Caki2 (cell line): Measurements from ENCODE around the gene SNRNP48. TPM values are rescaled to one million over a fixed set of nuclear protein-coding genes. Genes with fewer than 3 reads are reported as not detected.

ENCODE experiments used
- DNase-seq: peaks from one replicate; pipeline ENCODE4 v3.0.0-alpha.2; 2015; ENCODE audit warnings: low read depth
- in situ Hi-C: cut with HindIII; loops from 2 replicates; pipeline ENCODE4 v1.10.0; 2016; ENCODE audit warnings: low sequenced_read_pairs, low pct_unique_long_range_greater_than_20kb, mixed read lengths
- total RNA-seq: library from RNA; depleted of rRNA; stranded (reverse); fragments of >200 nt; shearing (Covaris generic); gene quantifications from 2 replicates; pipeline ENCODE4 v1.2.3, GENCODE V29; 2014; ENCODE audit warnings: low replicate concordance

SNRNP48 gene
- total RNA-seq, 1 experiment from 2014 or later, result 8.6 TPM

DNA sequence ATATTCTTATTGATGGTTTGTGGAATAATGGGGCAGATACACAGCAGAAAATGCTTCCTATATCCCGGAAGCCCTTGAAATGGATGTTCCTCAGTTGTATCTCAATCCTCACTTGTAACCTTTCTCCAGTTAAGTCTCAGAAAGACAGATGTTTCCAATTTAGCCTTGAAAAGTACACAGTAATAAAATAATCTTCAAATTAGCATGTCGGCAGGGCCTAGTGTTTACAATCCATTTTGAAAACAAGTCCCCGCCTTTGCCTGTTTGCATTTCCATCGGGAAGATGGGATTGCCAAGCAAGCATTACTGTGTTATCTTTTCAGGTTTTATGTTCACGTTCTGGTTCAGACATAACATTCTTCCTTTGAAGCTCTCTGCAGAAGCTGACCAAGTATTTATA lies 41.5 kb downstream of the SNRNP48 start:
- in situ Hi-C loops, result no loop called here
- no peak for DNase-seq

DNA sequence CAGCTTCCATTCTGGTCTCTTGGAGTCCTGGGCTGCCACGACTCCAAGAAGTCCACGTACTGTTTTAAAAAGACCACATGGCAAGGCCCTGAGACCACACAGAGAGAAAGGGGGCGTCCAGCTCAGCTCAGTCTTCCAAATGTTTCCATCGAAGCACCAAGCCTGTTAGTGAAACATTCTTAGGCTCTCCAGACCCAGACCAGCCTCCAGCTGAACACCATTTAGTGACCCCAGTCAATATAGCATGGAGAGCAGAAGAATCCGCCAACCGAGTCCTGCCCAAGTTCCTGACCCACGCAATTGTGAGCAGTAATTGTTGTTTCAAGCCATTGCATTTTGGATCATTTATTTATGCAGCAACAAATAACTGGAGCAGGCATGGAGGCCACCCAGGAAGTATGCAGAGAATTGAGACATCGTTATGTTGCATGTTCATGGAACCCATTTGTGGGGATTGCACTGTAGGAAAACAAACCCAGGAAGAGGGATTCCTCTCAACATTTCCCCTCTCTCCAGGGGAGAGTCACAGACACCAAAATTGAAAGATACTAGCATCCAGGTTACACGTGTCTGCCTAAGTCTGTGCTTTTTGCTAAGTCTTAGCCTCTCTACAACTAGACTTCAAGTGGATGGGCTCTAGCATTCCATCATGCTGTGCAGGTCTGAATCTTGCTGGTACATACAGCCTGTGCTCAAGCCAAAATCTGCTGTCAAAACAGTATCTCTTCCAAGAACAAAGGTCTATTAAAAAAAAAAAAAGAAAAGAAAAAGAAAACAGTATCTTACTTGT lies 42.7 kb downstream of the SNRNP48 start:
- in situ Hi-C loops, result no loop called here
- no peak for DNase-seq

DNA sequence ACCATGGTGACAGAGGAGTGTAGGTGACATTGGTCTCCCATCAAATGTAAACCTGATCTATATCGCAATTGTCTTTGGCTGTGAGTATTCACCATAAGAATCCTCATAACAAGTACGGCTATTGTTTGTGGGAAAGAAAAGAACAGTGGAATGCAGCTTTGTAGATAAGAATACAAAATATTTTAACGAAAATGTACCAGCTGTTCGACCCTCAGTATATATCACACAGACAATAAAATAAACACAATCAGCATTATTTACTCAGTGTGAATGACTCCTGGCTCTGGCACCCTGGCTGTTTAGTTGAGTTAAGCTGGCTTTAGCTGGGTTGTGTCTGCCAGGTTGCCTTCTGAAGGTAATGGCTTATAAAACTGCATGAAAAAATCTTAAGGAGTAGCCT lies 43.4 kb downstream of the SNRNP48 start:
- in situ Hi-C loops, result no loop called here
- DNase-seq, result no peak

DNA sequence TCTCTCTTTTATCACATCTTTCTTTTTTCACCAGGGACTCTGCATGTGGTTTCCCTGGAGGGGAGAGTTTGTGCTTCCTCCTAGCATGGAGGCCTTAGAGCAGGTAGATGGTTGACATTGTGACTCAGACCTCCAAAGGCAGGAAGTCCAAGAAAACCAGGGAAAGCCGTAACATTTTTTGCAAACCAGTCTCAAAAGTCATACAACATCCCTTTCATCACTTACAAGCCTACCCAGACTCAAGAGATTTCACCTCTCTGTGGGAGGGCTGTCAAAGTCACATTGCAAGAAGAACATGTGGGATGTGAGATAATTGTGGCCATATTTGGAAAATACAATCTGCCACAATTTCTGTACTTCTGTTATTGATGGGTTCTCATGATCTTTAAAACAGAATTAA lies 46.2 kb downstream of the SNRNP48 start:
- in situ Hi-C loops, result no loop called here
- DNase-seq, result no peak

GRCh38 chr6:7637533-7637932 lies 47.5 kb downstream of the SNRNP48 start:
- no peak for DNase-seq
- in situ Hi-C loops, result no loop called here

- in situ Hi-C loops, result no loop called here
- no peak for DNase-seq
Measured at GRCh38 chr6:7639427-7639826, 49.4 kb downstream of the SNRNP48 start.

DNA sequence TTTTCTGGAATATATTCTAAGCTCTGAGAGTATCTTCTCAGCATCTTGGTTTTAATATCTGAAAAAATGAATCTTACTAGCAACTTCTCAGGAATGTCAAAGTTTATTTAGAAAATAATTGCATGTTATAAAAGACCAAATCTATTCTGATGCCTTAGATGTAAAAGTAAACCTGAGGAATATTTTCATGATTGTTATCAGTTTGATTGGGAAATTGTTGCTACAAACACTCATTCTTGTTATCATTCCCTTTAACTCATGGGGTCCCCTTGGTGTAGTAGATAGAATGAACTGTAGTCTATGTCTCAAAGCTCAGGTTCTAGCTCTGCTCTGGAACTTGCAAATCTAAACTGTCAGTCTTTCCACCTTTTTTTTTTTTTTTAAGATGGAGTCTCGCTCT lies 50.0 kb downstream of the SNRNP48 start:
- in situ Hi-C loops, result no loop called here
- DNase-seq, result no peak

GRCh38 chr6:7640607-7641577 lies 50.9 kb downstream of the SNRNP48 start:
- in situ Hi-C loops, result no loop called here
- peak; percentile 77 for DNase-seq

DNA sequence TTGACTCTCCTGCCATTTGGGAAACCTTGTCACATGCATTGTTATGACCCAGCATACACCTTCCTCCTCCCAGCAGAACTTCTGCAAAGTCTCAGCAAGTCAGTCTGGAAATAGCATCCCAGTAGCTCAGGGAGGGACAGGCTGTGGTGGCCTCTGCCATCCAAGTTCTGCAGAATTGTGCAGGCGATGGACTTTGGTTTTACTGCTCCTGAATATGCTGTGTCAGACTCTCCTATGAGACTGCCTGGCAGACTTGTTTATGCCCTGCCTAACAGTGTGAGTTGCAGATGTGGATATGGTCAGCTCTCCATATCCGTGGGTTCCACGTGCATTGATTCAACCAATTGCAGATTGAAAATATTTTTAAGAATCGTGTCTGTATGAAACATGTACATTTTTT lies 52.8 kb downstream of the SNRNP48 start:
- no peak for DNase-seq
- in situ Hi-C loops, result no loop called here

GRCh38 chr6:7644417-7644816 lies 54.4 kb downstream of the SNRNP48 start:
- DNase-seq, result peak; percentile 7

GRCh38 chr6:7646394-7646793 lies 56.4 kb downstream of the SNRNP48 start:
- DNase-seq, result no peak
- in situ Hi-C loops, result no loop called here

More at GRCh38 chr6:7644417-7644816, 54.4 kb downstream of the SNRNP48 start:
- in situ Hi-C loops, result no loop called here

GRCh38 chr6:7647504-7647903 lies 57.5 kb downstream of the SNRNP48 start:
- in situ Hi-C loops, result no loop called here
- no peak for DNase-seq

GRCh38 chr6:7649037-7649810 lies 59.2 kb downstream of the SNRNP48 start:
- no peak for DNase-seq
- in situ Hi-C loops, result no loop called here

GRCh38 chr6:7650878-7651277 lies 60.9 kb downstream of the SNRNP48 start:
- in situ Hi-C loops, result no loop called here
- no peak for DNase-seq

GRCh38 chr6:7652957-7653356 lies 63.0 kb downstream of the SNRNP48 start:
- no peak for DNase-seq
- in situ Hi-C loops, result no loop called here

GRCh38 chr6:7656355-7656754 lies 66.4 kb downstream of the SNRNP48 start:
- no peak for DNase-seq
- in situ Hi-C loops, result no loop called here

GRCh38 chr6:7658543-7658942 lies 68.5 kb downstream of the SNRNP48 start:
- DNase-seq, result no peak

GRCh38 chr6:7661364-7661763 lies 71.4 kb downstream of the SNRNP48 start:
- in situ Hi-C loops, result no loop called here
- no peak for DNase-seq

More at GRCh38 chr6:7658543-7658942, 68.5 kb downstream of the SNRNP48 start:
- in situ Hi-C loops, result no loop called here
